HG02970 (cell line): ENCODE measurements around the gene KCNJ5.
"Not testable (repeated sequence)": the region's sequence is repeated elsewhere in the genome, so short reads cannot be mapped to it uniquely, and the experiment has no call there.

ENCODE experiments used
- ATAC-seq: cut with Tn5 transposase; IDR thresholded peaks from one replicate; pipeline ENCODE4 v1.9.1; 2021; ENCODE audit warnings: mild to moderate bottlenecking, moderate library complexity, moderate number of reproducible peaks; ENCODE audit not compliant: unreplicated experiment, low FRiP score

The KCNJ5 gene

GRCh38 chr11:128909438-128910125, 18.4 kb downstream of the KCNJ5 start:
- no peak for ATAC-seq

GRCh38 chr11:128910576-128910975, 19.4 kb downstream of the KCNJ5 start:
- ATAC-seq: no peak

DNA sequence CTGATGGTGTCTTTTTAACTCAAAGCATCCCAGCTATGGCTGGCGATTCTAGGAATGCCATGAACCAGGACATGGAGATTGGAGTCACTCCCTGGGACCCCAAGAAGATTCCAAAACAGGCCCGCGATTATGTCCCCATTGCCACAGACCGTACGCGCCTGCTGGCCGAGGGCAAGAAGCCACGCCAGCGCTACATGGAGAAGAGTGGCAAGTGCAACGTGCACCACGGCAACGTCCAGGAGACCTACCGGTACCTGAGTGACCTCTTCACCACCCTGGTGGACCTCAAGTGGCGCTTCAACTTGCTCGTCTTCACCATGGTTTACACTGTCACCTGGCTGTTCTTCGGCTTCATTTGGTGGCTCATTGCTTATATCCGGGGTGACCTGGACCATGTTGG, 20.1 kb downstream of the KCNJ5 start:
- no peak for ATAC-seq

DNA sequence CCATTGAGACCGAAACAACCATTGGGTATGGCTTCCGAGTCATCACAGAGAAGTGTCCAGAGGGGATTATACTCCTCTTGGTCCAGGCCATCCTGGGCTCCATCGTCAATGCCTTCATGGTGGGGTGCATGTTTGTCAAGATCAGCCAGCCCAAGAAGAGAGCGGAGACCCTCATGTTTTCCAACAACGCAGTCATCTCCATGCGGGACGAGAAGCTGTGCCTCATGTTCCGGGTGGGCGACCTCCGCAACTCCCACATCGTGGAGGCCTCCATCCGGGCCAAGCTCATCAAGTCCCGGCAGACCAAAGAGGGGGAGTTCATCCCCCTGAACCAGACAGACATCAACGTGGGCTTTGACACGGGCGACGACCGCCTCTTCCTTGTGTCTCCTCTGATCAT, 20.5 kb downstream of the KCNJ5 start:
- ATAC-seq: no peak

GRCh38 chr11:128913806-128914205, 22.6 kb downstream of the KCNJ5 start:
- ATAC-seq: no peak

- ATAC-seq: no peak
Measured at GRCh38 chr11:128914216-128915148, 23.3 kb downstream of the KCNJ5 start.

- no peak for ATAC-seq
Measured at GRCh38 chr11:128915149-128915521, 24.0 kb downstream of the KCNJ5 start.

DNA sequence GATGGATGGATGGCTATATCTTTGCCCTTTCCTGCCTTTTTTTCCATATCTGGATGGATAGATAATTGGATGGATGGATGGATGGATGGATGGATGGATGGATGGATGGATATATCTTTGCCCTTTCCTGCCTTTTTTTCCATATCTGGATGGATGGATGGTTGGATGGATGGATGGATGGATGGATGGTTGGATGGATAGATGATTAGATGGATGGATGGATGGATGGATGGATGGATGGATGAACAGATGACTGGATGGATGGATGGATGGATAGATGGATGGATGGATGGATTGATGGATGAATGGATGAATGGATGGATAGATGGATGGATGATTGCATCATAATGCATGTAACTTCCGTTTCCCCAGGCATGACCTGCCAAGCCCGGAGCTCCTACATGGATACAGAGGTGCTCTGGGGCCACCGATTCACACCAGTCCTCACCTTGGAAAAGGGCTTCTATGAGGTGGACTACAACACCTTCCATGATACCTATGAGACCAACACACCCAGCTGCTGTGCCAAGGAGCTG, 24.9 kb downstream of the KCNJ5 start:
- ATAC-seq: no peak

DNA sequence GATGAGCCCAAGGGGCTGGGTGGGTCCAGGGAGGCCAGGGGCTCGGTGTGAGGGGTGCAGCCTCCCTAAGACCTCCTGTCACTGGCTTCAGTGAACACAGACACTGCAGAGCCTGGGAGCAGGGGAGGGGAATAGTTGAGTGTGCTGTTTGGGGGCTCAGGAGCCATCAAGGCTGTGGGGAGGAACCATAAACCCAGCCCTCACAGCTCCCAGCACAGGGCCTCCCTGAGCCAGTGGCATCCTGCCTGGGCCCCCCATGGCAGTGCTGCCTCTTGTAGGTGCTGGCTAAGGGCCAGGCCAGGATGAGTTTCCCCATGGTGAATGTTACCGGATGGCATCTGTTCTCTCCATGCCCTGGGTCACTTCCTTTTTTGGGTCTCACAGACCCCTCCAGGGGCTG, 25.5 kb downstream of the KCNJ5 start:
- ATAC-seq: no peak

- no peak for ATAC-seq
Measured at GRCh38 chr11:128917144-128917724, 26.1 kb downstream of the KCNJ5 start.

GRCh38 chr11:128919216-128919615, 28.1 kb downstream of the KCNJ5 start:
- ATAC-seq: no peak

GRCh38 chr11:128919635-128920034, 28.5 kb downstream of the KCNJ5 start:
- not testable (repeated sequence) for ATAC-seq

GRCh38 chr11:128920666-128921065, 29.5 kb downstream of the KCNJ5 start:
- no peak for ATAC-seq

DNA sequence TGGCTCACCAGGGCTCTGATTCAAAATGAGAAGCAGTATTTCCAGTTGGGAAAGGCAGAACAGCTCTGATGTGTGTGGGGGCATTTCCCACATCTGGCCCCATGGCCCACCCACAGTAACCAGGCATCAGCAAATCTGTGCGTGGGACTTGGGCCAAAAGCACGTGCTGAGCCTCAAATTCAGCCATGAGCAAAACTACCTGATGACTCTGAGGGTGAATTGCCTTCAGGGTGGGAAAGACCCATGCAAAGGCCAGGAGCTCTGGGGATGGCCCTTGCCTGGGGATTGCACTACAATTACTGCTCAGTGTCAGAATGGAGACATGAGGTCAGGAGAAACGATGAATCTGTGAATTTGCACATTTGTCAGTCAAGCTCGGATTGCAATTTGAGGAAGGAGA, 30.6 kb downstream of the KCNJ5 start:
- no peak for ATAC-seq

GRCh38 chr11:128924104-128924503, 32.9 kb downstream of the KCNJ5 start:
- no peak for ATAC-seq

GRCh38 chr11:128924510-128925249, 33.5 kb downstream of the KCNJ5 start:
- no peak for ATAC-seq

DNA sequence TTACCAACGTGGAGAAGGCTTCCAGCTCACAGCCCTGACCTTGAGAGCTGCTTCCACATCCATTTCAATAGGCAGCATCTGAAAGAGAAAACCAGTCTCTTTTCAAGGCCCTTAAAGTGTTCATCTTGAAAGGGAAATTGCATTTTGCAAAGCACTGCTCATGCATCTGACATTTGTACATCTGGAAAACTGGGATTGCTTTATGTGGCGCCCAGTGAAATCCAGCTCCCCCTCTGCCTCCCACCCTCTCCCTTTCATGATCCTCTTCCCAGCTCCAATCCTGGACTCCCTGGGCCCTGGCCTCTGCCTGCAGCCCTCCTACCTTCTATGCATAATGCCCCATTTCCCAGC, 34.1 kb downstream of the KCNJ5 start:
- no peak for ATAC-seq

- ATAC-seq: no peak
Measured at GRCh38 chr11:128926000-128926399, 34.8 kb downstream of the KCNJ5 start.

DNA sequence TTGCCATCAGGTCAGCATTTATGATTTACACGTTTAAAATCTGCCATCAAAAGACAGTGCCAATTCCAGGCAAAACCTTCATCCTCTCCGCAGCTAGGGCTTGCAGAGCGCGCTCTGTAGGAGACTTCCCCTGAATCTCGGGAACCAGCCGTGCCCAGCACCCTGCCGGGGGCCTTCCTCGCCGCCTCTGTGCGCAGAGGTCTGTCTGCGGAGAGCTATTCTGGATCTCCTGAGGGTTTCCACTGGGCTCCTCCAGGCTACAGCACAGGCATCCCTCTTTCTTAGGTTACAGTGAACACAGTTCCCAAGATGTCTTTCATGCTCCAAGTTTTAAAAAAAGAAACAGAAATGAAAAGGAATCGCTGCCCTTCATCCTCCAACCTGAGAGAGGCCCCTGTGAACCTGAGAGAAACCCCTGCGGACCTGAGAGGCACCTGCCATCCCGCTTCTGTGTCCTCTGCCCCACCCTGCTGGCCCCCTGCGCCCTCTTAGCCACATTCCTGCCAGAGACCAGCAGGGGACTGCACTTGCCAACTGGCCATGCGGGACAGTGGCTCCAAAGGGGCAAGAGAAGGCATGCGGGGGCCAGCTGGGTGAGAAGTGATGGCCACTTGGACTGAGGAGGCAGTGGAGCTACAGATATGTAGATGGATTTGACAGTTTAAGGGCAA, 35.4 kb downstream of the KCNJ5 start:
- ATAC-seq: no peak

GRCh38 chr11:128927108-128927461, 35.9 kb downstream of the KCNJ5 start:
- no peak for ATAC-seq
